Vagina (tissue), 2 donors: ENCODE measurements around the gene ZER1.
"Not testable (repeated sequence)": the region's sequence is repeated elsewhere in the genome, so short reads cannot be mapped to it uniquely, and the experiment has no call there.

Source experiments
- POLR2A ChIP-seq, 2 donors: fragments of 450-650 bp; IDR thresholded peaks; one replicate each; pipeline ENCODE4 v1.6.1; 2017; ENCODE audit warnings: antibody characterized with exemption in 2 of 2, mild to moderate bottlenecking in 2 of 2, moderate library complexity in 2 of 2
- POLR2AphosphoS5 ChIP-seq, 2 donors: sonication (generic); formaldehyde crosslinking; IDR thresholded peaks; one replicate each; pipeline ENCODE4 v1.9.0; 2017; ENCODE audit warnings: antibody characterized with exemption in 2 of 2, mild to moderate bottlenecking in 2 of 2, low read depth in 1 of 2; ENCODE audit not compliant: insufficient read depth in 1 of 2
- TF ChIP-seq, protein P1 (sequence below), 3 experiments: fragments of 450-650 bp in 2 of 3; fragments of 200-600 bp in 1 of 3; sonication (generic) in 1 of 3; IDR thresholded peaks; one replicate each; pipeline ENCODE4 v1.5.1; 2017 to 2019; ENCODE audit warnings: antibody characterized with exemption in 3 of 3, mild to moderate bottlenecking in 2 of 3, moderate library complexity in 2 of 3

DNA sequence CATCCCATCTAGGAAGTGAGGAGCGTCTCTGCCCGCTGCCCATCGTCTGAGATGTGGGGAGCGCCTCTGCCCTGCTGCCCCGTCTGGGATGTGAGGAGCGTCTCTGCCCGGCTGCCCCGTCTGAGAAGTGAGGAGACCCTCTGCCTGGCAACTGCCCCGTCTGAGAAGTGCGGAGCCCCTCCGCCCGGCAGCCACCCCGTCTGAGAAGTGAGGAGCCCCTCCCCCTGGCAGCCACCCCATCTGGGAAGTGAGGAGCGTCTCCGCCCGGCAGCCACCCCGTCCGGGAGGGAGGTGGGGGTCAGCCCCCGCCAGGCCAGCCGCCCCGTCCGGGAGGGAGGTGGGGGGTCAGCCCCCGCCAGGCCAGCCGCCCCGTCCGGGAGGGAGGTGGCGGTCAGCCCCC, 8.4 kb upstream of the ZER1 start:
- TF ChIP-seq, protein P1, sequence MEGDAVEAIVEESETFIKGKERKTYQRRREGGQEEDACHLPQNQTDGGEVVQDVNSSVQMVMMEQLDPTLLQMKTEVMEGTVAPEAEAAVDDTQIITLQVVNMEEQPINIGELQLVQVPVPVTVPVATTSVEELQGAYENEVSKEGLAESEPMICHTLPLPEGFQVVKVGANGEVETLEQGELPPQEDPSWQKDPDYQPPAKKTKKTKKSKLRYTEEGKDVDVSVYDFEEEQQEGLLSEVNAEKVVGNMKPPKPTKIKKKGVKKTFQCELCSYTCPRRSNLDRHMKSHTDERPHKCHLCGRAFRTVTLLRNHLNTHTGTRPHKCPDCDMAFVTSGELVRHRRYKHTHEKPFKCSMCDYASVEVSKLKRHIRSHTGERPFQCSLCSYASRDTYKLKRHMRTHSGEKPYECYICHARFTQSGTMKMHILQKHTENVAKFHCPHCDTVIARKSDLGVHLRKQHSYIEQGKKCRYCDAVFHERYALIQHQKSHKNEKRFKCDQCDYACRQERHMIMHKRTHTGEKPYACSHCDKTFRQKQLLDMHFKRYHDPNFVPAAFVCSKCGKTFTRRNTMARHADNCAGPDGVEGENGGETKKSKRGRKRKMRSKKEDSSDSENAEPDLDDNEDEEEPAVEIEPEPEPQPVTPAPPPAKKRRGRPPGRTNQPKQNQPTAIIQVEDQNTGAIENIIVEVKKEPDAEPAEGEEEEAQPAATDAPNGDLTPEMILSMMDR (IDR thresholded peaks at IDR 0.05) = not testable (repeated sequence)
- TF ChIP-seq POLR2AphosphoS5 (IDR thresholded peaks at IDR 0.05; ENCODE audit: insufficient read depth in 1 of 2, low read depth in 1 of 2); POLR2A (IDR thresholded peaks at IDR 0.05): not testable (repeated sequence)
